GM19438 (cell line): ENCODE measurements around the gene SLC6A9.

Source experiments
- ATAC-seq: cut with Tn5 transposase; IDR thresholded peaks from one replicate; pipeline ENCODE4 v1.9.1; 2021; ENCODE audit warnings: low read depth; ENCODE audit not compliant: unreplicated experiment

The SLC6A9 gene

DNA sequence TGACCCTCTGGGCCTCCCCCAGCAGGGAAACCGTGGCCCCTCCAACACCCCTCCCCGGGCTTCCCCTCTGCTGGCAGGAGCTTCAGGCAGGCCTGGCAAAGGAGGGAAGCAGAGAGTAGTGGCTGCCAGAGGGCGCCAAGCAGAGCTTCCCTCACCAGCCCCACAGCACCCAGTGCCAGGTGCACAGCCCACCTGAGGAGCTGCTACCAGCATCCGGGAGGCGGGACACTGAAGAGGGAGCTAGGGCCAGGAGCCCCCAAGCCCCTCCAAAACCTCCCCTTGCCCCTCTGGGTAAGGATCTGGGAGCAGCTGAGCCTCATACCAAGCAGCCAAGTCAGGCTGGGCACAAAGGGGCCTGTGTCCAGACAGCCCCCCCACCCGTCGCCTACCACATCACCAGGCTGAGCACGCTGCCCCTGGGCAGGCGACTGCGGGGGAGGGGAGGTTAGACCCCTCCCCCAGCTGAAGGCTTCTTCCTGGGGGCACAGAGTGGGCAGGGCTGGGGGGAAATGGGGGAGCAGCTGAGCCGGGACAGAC, 20.3 kb downstream of the SLC6A9 start:
- no peak for ATAC-seq

DNA sequence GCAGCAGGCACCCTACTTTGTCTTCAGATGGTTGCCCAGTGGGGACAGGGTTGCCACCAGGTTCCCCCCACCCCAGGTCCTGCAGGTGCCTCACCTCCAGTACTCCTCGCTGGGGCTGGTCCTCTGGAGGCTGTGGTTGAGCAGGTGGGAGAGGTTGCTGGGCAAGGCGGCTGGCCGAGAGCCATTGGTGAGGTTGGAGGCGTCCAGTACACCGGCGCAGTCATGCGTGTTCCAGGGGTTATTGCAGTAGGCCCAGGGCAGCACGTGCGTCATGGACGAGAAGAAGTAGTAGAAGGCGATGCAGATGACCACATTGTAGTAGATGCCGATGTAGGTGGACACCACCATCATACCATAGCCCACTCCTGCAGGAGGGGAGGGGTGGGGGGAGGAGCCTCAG, 23.0 kb downstream of the SLC6A9 start:
- ATAC-seq = no peak

DNA sequence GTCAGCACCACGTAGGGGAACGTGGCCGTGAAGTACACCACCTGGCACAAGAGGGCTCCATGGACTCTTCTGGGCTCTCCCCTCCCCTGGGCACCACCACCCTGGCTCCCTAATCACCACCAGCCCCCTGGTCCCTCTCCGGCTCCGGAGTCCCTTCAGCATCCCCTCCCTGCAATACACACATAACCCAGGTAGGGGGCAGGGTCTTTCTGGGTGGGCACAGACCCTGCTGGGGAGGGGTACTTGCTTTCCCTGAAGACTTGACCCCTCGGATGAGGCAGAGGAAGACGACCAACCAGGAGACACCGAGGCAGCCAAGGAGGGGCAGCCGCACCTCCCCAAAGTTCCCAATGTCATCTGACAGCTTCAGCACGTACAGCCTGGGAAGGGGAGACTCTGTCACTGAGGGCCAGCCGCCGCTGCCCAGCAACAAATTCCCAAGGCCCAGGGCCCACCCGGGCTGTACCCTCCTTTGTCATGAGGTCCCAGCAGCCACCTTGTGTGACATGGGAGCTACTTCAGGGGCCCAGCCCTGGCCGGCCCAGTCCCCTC, 28.6 kb downstream of the SLC6A9 start:
- ATAC-seq = no peak

DNA sequence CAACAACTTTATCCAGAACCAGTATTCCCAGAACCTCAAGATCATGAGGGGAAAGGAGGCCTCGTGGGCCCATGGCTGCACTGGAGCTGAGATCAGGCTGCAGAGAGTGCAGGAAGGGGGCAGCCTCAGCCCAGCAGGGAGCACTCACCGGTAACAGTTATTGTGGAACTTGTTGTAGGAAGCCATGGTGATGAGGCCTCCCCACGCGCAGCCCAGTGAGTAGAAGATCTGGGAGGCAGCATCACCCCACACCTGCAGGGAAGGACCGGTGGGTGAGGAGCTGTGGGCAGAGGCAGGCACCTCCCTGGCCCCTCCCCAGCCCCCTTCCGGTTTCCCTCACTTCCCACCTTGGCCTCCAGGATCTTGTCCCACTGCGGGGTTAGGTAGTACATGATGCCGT, 29.1 kb downstream of the SLC6A9 start:
- no peak for ATAC-seq

DNA sequence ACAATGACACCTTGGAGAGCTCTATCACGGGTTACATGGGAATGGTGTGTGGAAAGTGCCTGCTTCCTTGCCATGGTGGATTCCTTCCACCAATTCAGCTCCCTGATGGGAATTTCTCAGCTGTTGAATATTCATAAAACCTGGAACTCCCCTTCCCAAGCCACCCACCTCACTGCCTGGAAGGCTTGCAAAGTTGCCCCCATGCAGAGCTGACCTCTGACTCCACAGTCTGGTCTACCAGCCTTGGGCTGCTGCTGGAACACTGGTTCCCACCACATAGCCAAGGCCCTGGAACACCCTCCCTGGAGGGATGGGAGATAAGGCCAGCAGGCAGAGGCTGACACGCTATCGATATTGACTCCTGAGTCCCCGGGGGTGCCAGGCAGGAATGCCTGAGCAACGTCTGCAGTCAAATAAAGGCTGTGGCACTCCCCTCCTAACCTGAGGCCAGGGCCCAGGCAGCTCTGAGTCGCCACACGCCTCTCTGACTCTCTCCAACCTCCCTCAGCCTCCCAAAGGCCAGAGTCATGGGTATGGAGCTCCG, 31.1 kb downstream of the SLC6A9 start:
- no peak for ATAC-seq

DNA sequence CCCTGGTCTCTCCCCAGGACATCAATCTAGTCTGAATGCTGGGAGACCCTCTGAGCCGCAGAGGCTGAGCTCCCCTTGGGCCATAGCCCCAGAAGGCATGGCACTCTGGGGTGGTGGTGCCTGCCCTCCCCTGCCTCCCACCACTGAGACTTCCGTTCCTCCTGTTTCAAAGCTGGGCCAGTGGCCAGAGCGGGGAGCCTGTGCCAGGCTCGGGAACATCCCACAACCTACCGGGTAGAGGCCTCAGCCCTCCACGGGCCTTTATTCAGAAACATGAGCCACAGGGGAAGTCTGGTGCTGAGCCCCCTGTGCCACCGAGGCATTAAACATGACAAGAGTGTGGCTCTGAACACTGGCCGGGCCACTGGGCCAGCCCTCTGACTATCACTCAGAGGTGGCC, 31.8 kb downstream of the SLC6A9 start:
- no peak for ATAC-seq

DNA sequence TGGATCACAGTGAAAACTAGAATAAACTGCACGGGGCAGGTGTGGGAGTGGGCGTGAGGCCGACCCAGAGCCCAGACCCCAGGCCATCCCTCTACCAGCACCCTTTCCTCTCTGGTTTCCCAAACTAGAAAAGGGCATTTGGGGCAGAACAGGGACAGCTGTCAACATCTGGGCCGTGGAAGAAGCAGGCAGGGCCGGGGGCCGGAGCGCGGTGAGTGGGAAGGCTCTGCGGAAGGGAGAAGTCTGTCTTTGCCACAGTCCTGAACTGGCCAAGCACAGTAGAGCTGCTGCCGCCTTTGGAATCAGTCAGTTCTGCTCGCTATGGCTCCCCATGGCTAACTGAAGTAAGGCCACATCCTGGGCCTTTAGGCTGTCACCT, 33.3 kb downstream of the SLC6A9 start:
- ATAC-seq = no peak

DNA sequence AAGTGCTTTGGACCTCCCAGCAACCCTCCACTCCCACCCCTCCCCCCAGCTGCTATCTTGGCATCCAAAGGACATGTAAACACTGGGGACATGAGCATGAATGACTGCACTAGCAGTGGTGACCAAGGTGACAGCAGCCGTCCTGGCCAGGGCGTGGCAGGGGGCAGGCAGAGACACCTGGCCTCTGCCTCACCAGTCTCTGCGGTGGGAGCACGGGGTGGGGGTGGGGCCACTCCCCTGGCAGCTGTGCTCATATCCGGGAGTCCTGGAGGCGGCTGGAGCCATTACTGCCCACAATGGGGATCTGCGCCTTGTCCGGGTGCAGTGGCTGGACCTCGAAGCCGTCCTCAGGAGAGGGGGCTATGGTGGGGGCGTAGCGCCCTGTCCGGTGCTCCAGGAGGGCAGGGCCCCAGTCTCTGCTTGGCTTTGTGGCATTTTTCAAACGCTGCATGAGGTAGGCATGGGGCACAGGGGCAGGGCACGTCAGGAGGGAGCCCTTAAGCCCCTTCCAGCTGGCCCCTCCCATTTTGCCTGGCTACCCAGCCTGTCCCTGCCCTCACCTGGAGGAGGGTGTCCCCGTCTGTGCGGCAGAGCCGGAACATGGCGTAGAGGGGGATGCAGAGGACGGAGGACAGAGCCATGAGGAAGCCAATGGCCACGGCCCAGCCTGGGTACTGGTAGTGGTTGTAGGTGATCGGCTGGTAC, 33.8 kb downstream of the SLC6A9 start:
- ATAC-seq = no peak

DNA sequence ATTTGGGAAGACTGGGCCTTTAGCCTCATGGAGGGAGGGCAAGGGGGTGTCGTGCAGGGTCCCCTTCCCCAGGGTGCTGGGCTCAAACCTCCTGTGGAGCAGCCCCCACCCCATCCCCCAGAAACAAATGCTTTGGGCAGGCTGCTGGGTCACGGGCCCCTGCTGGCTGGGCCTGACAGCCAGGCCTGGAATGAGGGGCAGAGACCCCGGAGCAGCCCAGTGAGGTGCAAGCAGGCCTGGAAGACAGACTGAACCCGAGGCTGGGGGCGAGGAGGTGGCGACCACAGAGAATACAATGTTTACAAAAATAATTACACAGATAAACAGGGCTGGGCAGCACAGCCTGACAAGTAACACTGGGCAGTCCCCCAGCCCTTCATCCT, 34.5 kb downstream of the SLC6A9 start:
- no peak for ATAC-seq

DNA sequence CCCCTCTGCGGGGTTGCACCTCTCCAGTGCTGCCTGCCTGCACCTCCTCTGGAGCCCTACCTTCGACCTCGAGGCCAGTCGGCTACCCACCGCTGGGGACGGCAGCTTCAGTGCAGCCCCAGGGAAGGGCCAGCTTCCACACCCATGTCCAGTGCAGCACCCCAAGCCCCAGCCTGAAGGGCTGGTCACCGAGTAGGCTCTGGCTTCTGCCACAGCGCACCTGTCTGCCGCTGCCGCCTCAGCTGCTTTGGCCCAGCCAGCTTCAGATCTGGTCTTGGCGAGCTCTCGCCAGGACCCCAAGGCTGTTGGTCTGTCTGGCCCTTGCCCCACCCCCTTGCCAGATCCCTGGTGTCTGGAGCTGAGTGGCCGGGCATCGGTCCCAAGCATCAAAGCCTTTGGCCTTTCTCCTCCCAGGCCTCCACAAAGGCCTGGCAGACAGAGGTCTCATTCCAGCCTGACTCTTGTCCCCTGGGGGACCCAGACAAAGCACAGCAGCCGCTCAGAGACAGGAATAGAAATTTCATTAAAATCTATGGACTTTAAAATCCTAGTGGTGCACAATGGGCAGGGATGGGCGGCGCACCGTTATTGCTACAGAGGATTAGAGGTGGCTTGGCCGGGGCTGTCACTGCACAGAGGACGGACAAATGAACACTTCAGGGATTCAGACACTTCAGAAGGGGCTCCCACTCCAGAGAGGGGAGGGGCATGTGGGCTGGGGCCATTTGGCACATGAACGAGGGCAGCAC, 35.1 kb downstream of the SLC6A9 start:
- no peak for ATAC-seq

DNA sequence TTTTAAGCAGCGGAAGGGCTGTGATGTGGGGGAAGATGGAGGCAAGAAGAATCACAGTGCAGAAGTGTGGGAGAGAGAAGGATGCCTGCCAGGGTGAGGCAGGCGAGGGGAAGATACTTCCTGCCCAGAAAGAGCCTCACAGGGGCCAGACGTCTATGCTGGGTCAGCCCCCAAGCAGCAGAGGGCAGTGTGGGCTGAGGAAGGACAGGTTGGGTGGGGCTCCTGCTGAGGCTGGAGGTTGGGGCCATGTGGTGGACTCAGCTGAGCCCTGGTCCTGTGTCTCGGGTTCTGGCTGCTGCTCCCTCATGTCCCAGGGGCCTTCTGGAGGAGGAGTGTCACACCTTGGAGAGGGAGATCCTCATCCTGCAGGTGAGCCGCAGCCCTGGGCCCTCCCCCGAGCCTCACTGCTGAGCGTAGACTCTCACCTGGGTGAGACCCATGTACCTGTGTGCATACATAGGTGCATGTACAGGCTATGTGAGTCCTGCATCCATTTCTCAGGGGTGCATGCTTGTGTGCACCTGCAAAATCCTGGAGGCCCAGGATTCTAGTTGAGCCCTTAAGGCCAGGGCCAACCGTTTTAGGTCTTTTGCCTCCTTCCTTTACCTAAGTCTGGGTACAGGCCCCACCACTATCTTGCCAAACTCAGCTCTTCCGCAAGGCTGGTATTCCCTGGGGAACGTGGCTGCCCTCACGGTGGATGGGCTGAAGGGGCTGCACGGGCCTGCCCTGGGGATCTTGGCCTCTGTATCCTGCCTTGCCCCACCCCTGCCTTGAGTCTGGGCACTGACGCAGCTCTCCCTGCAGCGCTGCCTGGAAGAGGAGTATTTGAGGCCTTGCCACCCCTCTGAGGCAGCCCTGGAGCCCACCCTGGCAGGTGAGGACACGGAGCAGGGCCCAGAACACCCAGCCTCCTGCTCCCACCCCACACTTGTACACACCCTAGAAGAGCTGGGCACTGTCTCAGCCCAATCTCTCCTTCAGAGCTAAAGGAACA, 36.2 kb downstream of the SLC6A9 start:
- ATAC-seq = no peak

DNA sequence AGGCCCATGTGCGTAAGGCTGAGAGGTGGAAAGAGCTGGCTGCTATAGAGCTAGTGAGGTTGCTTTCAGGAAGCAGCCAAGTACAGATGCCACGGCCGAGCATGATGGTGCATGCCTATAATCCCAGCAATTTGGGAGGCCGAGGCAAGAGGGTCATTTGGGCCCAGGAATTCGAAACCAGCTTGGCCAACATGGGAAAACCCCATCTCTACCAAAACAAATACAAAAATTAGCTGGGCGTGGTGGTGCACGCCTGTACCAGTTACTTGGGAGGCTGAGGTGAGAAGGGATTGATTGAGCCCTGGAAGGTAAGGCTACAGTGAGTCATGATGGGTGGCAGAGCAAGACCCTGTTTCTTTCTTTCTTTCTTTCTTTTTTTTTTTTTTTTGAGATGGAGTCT, 37.2 kb downstream of the SLC6A9 start:
- ATAC-seq = no peak

DNA sequence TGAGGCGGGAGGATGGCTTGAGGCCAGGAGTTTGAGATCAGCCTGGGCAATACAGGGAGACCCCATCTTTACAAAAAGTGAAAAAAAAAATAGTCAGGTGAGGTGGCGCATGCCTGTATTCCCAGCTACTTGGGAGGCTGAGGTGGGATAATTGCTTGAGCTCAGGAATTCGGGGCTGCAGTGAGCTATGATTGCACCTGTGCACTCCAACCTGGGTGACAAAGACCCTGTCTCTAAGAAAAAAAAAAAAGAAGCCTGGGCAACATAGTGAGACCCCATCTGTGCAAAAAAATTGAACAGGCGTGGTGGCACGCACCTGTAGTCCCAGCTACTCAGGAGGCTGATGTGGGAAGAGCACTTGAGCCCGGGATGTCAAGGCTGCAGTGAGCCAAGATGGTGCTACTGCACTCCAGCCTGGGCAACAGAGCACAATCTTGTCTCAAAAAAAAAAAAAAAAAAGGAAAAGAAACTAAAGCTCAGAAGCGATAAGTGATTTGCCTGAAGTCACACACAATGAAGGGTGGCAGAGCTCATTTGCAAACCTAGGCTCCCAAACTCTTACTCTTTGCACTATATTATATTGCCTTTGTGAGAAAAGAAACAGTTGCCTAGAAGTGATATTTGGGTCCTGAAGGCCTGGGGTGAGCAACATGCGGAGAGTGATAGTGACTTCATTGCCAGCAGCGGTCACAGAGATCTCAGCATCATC, 37.9 kb downstream of the SLC6A9 start:
- no peak for ATAC-seq

DNA sequence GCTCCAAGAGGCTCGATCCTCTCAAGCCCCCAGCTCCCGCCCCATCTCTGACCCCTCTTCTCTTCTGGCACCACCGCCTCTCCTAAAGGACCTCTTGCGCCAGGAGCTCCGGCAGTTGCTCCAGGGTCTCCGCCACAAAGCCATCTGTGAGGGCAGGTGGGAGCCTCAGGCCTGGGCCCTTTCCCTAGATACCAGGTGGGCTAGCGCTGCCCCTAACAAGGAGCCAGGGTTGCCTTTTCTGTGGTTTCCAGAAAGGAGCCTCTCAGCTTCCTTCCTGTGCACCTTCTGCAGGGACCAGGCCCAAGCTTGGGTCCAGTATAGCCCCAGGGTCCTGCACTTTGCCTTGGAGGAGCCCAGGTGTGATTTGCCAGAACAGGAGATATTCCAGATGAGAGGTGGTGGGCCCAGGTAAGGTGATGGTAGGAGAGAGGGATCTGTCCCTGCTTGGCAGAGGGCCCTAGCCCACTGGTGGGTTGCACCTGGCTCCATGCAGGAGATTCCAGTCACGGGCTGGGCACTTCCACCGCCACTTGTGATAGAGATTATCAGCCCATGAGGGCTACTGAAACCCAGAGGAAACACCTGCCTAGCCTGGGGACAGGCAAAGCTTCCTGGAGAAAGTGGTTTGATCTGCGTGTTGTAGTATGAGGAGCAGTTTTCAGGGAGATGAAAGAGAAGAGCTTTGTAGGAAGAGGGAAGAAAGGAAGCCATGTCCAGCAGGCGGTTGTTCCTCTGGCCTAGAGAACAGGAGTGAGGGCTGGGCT, 38.8 kb downstream of the SLC6A9 start:
- no peak for ATAC-seq

DNA sequence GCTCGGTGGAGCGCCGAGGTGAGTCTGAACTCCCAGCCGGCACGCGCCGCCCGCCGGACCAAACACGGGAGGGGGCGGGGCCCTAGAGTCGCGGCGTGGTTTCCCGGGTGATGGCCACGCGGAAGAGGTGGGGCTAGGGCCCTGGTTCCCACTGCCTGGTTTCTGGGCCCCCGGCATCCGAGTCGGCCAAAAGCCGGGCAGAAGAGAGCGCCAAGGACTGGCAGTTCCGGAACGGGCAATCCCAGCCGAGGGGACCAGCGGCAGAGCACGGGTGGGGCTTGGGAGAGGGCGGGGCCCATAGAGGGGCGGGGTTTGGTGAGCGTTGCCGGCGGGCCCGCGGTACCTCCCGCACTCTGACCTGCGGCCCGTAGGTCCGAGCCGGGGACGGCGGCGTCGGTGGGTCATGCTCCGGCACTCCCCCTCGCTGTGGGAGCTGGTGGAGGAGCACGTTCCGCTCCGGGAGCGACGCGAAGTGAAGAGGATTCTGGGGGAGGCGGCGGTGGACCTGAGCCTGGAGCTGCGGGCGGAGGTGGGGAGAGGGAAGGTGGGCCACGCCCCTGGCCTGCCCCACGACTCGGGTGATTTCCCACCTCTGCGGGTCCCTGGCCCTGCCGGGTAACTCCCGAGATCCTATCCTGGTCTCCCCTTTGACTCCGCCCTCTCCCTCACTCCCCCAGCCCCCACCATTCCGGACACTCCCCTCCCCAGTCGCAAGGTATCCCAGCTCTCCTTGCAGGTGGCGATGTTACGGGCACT, 39.6 kb downstream of the SLC6A9 start, which contains the start of gene CCDC24:
Gene CCDC24 (plus strand): TSS at position 124 of the 756 bp plus-strand sequence. CDS start 280 bp downstream, at position 404.
- peak; percentile 76 for ATAC-seq

DNA sequence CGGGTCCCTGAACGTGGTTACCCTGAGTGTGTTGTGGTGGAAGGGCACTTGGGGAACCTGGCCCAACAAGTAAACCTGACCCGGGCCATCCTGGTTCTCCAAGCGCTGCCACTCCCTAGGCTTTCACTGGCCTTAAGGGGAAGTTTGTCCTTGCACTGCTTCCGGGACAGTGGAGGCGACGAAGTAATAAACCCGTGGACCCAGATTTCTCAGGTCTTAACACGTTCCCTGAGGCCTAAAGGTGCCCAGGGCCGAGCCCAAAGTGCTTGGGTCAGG, 40.1 kb downstream of the SLC6A9 start:
- ATAC-seq = no peak

DNA sequence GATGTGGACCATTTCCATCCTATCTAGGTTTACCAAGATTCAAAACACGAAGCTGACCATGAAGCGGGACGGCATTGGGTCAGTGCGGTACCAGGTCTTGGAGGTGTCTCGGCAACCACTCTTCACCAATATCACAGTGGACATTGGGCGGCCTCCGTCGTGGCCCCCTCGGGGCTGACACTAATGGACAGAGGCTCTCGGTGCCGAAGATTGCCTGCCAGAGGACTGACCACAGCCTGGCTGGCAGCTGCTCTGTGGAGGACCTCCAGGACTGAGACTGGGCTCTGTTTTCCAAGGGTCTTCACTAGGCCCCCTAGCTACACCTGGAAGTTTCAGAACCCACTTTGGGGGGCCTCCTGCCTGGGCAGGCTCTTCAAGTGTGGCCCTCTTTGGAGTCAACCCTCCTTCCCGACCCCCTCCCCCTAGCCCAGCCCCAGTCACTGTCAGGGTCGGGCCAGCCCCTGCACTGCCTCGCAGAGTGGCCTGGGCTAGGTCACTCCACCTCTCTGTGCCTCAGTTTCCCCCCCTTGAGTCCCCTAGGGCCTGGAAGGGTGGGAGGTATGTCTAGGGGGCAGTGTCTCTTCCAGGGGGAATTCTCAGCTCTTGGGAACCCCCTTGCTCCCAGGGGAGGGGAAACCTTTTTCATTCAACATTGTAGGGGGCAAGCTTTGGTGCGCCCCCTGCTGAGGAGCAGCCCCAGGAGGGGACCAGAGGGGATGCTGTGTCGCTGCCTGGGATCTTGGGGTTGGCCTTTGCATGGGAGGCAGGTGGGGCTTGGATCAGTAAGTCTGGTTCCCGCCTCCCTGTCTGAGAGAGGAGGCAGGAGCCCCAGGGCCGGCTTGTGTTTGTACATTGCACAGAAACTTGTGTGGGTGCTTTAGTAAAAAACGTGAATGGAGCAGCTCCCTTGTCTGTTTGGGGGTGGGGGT, 40.7 kb downstream of the SLC6A9 start:
- ATAC-seq = no peak
